Mesothelial cell of epicardium (in vitro differentiated cells): ENCODE results near the gene LRFN4. TPM values are rescaled to one million over a fixed set of nuclear protein-coding genes. Genes with fewer than 3 reads are reported as not detected.

Experiments used
- DNase-seq, 2 experiments: peaks; one replicate each; pipeline ENCODE4 v3.0.0; 2021; ENCODE audit warnings: low spot score in 2 of 2; ENCODE audit not compliant: unreplicated experiment in 2 of 2
- H3K27ac Mint-ChIP-seq: 2 replicates; pipeline ENCODE4 v1.8.0; 2021; ENCODE audit warnings: mixed read lengths
- H3K27me3 Mint-ChIP-seq: 2 replicates; pipeline ENCODE4 v1.8.0; 2021; ENCODE audit warnings: low read depth, mixed read lengths
- H3K36me3 Mint-ChIP-seq: 2 replicates; pipeline ENCODE4 v1.8.0; 2021; ENCODE audit warnings: mixed read lengths
- H3K4me1 Mint-ChIP-seq: 2 replicates; pipeline ENCODE4 v1.8.0; 2021; ENCODE audit warnings: mixed read lengths
- H3K4me3 Mint-ChIP-seq: 2 replicates; pipeline ENCODE4 v1.8.0; 2021; ENCODE audit warnings: mild to moderate bottlenecking, moderate library complexity, mixed read lengths
- H3K9me3 Mint-ChIP-seq: 2 replicates; pipeline ENCODE4 v1.8.0; 2021; ENCODE audit warnings: mixed read lengths
- total RNA-seq: library from RNA; stranded (reverse); gene quantifications from 3 replicates; pipeline ENCODE4 v1.2.1, GENCODE V29; 2021
- TF ChIP-seq, protein P1 (sequence below): fragments of 200-600 bp; sonication (generic); IDR thresholded peaks from one replicate; pipeline ENCODE4 v1.5.0; 2021; ENCODE audit warnings: antibody characterized with exemption; ENCODE audit not compliant: unreplicated experiment

Gene LRFN4
- total RNA-seq, 1 donor from 2014 or later = 26.6 TPM

DNA sequence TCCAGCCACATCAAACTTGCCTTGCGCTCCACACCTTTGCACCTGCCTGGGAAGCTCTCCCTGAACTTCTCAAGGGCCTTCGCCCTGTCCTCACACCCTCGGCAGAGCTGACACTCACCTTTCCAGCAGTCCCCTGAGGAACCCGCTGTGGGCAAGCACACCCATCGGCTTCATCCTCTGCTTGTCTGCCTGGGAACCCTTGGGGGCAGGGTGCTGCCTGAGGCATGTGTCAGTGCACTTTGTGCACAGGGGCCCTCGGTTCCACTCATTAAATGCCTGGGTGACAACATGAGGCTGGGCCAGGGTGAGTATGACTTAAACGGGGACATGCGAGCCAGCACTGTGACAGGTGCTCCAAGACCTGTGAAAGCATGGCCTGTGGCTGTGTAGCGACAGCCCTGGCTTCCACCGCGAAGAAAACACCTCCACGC lies 2.6 kb upstream of the LRFN4 start:
- H3K36me3 Mint-ChIP-seq = no peaks in the 10 kb centered on the region
- TF ChIP-seq, protein P1, sequence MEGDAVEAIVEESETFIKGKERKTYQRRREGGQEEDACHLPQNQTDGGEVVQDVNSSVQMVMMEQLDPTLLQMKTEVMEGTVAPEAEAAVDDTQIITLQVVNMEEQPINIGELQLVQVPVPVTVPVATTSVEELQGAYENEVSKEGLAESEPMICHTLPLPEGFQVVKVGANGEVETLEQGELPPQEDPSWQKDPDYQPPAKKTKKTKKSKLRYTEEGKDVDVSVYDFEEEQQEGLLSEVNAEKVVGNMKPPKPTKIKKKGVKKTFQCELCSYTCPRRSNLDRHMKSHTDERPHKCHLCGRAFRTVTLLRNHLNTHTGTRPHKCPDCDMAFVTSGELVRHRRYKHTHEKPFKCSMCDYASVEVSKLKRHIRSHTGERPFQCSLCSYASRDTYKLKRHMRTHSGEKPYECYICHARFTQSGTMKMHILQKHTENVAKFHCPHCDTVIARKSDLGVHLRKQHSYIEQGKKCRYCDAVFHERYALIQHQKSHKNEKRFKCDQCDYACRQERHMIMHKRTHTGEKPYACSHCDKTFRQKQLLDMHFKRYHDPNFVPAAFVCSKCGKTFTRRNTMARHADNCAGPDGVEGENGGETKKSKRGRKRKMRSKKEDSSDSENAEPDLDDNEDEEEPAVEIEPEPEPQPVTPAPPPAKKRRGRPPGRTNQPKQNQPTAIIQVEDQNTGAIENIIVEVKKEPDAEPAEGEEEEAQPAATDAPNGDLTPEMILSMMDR = no peak
- H3K27me3 Mint-ChIP-seq = no peaks in the 10 kb centered on the region
- no peak for DNase-seq
- no peaks in the 10 kb centered on the region for H3K9me3 Mint-ChIP-seq
- H3K4me3 Mint-ChIP-seq = no peak overlapping the region
- no peak overlapping the region for H3K27ac Mint-ChIP-seq
- peaks cover 6% of the 10 kb centered on the region for H3K4me1 Mint-ChIP-seq

- Mint-ChIP-seq H3K4me1 (peaks cover 6% of the 10 kb centered on the region), H3K9me3 (no peaks in the 10 kb centered on the region), H3K36me3 (no peaks in the 10 kb centered on the region), H3K4me3 (no peak overlapping the region), H3K27ac (no peak overlapping the region), H3K27me3 (no peaks in the 10 kb centered on the region)
- TF ChIP-seq, protein P1 = no peak
- DNase-seq = no peak
Measured at GRCh38 chr11:66854729-66855211, 2.1 kb upstream of the LRFN4 start.

- Mint-ChIP-seq H3K4me1 (peaks cover 6% of the 10 kb centered on the region), H3K27me3 (no peaks in the 10 kb centered on the region), H3K9me3 (no peaks in the 10 kb centered on the region), H3K4me3 (peak overlapping the region; percentile 90), H3K36me3 (no peaks in the 10 kb centered on the region), H3K27ac (peak overlapping the region; percentile 82)
- TF ChIP-seq, protein P1 = no peak
- DNase-seq = peak in 1 of 2 experiments; percentile 75
Measured at GRCh38 chr11:66855574-66856495, 1.0 kb upstream of the LRFN4 start.

- Mint-ChIP-seq H3K4me1 (peaks cover 6% of the 10 kb centered on the region), H3K4me3 (peak overlapping the region; percentile 68), H3K9me3 (no peaks in the 10 kb centered on the region), H3K27ac (peak overlapping the region; percentile 12), H3K27me3 (no peaks in the 10 kb centered on the region), H3K36me3 (no peaks in the 10 kb centered on the region)
- no peak for DNase-seq
- TF ChIP-seq, protein P1 = no peak
Measured at GRCh38 chr11:66857234-66857926, 516 bp downstream of the LRFN4 start.

GRCh38 chr11:66857927-66858185 lies 992 bp downstream of the LRFN4 start:
- Mint-ChIP-seq H3K27ac (no peak overlapping the region), H3K4me3 (peak overlapping the region; percentile 68), H3K9me3 (no peaks in the 10 kb centered on the region), H3K36me3 (no peaks in the 10 kb centered on the region), H3K4me1 (peaks cover 6% of the 10 kb centered on the region), H3K27me3 (no peaks in the 10 kb centered on the region)
- DNase-seq = no peak
- TF ChIP-seq, protein P1 = no peak
